GM18505 (cell line): ENCODE results near the gene PNMA8C.
"Not testable (repeated sequence)": the region's sequence is repeated elsewhere in the genome, so short reads cannot be mapped to it uniquely, and the experiment has no call there.

Experiments
- ATAC-seq: cut with Tn5 transposase; IDR thresholded peaks from one replicate; pipeline ENCODE4 v1.9.1; 2021; ENCODE audit not compliant: unreplicated experiment
- POLR2A ChIP-seq: IDR thresholded peaks from 4 replicates; pipeline ENCODE4 v1.6.1; 2011; ENCODE audit warnings: borderline replicate concordance; ENCODE audit not compliant: insufficient read depth, insufficient read length; ENCODE audit errors: extremely low read depth

PNMA8C gene

GRCh38 chr19:46411088-46411924 lies 17.4 kb downstream of the PNMA8C start:
- TF ChIP-seq POLR2A: no peak

DNA sequence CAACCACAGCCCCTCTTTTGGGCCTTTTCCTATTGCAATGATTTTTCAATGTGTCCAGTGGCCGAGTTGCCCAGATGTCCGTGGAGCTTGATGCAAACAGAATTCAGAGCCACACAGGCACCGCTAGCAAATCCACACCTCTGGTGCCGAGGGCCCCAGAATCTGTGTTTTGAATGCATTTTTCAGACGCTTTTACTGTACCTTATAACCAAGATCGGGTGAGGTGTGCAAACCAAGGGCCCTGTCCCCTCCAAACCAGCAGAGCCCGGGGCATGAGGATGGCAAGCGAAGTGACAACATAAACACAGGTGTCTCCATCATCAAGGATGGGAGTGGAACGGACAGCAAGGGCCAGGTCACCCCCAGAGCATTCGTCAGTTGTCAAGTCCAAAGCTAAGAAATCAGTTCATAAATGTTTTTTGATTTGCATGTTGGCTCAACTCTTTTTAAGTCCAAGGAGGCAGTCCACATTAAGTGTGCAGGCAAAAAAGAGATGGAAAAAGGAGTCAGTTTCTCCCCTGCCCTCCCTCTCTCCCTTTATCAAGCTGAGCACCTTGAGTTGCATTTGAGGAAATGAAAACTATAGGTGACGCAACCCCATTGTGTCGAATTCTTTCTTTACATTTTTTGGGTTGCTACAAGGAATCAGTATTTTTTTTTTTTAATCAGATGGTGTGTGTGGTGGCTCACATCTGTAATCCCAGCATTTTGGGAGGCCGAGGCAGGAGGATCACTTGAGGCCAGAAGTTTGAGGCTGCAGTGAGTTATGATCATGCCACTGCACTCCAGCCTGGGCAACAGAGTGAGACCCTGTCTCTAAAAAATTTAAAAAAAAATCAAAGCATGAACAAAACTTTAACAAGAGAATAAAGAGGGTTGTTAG lies 18.3 kb downstream of the PNMA8C start:
- ATAC-seq: no peak
- no peak for TF ChIP-seq POLR2A

More at GRCh38 chr19:46411088-46411924, 17.4 kb downstream of the PNMA8C start:
- no peak for ATAC-seq

GRCh38 chr19:46409191-46409590 lies 19.5 kb downstream of the PNMA8C start:
- no peak for ATAC-seq
- no peak for TF ChIP-seq POLR2A

DNA sequence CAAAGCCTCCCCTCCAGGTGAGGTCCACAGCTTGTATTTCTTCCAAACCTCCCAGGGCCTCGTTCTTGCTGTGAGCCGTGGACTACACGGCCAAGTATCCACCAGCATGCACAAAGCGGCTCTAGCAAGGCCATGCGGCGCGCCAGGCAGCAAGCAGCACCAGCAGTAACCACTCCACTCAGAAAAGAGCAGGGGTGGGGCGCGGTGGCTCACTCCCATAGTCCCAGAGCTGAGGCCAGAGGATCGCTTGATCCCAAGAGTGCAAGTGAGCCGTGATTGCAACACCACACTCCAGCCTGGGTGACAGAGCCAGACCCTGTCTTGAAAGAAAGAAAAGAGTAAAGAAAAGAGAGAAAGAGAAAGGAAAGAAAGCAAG lies 20.1 kb downstream of the PNMA8C start:
- no peak for TF ChIP-seq POLR2A
- no peak for ATAC-seq

DNA sequence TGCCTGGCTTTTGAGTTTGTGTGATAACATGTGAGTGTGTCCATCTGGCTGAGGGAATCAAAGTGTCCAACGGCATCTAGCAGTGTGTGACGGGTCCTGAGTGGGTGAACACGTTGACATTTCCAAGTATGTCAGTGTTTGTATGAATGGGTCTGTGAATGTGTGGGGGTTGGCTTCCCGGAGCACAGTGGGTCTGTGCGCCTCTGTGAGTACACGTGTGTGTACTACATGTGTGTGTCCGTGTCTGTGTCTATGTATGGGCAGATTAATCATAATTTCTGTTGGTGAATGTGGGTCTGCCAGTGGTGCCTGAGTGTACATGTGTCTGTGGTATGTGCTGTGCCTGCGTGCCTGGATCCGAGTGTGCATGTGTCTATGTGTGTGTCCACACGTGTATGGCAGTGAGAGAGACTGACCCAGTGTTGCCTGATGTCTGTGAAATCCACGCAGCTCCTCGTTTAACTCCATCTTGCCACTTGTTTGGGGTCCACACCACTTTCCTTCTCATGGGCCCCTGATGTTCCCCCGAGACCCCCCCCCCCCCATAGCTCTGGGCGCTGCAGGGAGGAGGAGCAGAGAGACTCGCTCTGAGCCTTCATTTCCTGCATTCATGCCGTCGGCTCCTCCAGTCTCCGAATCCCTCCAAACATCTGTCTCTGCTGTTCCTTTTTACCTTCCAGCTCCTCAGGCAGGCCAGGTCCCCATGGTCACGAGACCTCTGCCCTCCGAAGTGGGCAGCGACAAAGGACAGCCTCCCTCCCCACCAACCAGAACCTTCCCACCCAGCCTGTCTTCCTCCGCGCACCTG lies 20.7 kb downstream of the PNMA8C start:
- ATAC-seq: no peak
- no peak for TF ChIP-seq POLR2A

- no peak for ATAC-seq
- no peak for TF ChIP-seq POLR2A
These were observed 21.8 kb downstream of the PNMA8C start for GRCh38 chr19:46406976-46407375.

DNA sequence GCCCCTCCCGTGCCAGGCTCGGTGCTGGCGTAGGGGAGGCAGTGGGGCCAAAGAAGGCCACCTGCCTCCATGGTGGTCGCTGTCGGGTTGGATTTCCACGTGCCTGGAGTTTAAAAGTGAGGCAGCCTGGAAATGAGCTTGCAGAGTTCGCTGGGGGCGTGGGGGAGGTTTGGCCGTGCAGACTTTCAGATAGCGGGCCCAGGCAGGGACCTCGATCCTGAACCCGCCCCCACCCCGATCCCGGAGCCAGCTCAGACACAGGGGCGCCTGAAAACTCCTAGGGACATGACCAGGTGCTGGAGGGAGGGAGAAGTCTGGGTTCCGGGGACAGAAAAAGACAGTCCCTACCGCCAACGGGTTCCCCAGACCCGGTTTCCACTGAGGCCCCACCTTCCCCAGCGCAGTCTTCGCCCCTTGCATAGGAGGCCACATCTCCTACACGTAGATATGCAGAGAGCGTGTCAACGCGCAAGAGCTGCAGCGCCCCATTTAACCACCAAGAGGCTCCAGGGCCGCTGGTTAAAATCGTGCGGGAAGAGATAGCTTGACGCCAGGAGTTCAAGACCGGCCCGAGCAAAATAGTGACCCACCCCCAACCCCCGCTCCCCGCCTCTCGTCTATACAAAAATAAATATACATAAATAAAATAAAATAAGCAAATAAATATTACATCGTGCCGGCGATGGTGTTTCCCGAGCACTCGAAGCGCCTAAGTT lies 23.8 kb downstream of the PNMA8C start:
- ATAC-seq: no peak
- no peak for TF ChIP-seq POLR2A

DNA sequence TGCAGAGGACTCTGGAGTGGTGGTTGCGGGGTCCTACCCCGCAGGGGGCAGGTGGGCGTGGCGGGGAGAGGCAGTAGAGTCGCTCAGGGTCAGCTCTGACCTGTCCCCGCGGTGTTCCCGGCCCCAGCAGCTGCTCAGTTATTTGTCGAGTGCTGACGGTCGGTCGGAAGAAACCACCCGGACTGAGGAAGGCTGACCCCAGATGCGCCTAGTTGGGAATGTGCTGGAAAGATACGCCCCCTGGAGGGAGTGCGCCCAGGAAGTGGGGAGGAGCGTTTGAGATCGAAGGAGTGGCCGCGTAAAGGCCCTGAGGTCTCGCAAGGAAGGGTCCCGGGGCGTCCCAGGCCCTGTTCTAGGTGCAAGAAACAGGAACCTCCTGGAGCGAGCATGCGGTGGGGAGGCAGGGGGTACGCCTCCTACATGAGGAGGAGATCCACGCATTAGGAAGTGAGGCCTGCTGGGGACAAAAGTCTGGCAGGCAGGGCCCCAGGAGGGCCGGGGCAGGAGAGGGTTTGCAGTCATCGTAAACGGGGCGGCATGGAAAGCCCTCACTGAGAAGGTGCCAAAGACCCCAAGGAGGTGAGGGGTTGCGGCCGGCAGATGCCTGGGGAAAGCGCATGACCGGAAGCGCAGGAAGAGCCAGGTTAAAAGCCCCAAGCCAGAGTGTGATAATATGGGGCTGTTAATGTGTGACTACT lies 24.5 kb downstream of the PNMA8C start:
- TF ChIP-seq POLR2A: no peak
- no peak for ATAC-seq

DNA sequence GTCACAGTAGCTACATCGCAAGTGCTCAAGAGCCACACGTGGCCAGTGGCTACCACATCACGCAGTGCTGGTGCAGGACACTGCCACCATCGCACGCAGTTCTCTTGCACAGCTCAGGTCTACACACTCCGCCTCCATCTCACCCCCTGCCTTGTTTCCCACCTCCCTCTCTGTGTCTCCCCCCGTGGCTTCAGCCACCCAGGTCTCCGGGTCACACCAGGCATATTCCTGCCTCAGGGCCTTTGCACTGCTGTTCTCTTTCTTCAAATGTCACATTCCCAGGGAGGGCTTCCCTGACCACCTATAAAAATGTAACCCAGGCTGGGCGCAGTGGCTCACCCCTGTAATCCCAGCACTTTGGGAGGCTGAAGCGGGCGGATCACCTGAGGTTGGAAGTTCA lies 26.0 kb downstream of the PNMA8C start:
- no peak for TF ChIP-seq POLR2A
- ATAC-seq: no peak

- ATAC-seq: not testable (repeated sequence)
These were observed 30.8 kb downstream of the PNMA8C start for GRCh38 chr19:46397801-46398479.

DNA sequence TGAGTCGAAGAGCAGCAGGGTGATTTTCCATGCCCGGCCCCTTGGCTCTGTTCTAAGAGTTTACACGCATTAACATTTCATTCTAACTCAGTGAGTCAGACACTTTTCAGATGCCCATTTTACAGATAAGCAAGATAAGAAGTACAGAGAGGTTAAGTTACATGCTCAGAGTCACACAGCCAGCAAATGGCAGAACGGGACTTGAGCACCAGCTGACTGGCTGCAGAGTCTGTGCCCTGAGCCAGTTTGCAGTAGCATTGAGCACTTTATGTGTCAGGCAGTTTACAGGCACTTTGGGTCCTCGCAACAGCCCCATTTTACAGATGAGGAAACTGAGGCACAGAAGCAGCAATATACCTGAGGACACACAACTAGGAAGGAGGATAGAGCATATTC lies 34.3 kb downstream of the PNMA8C start:
- no peak for ATAC-seq

More for the DNA sequence above, 34.3 kb downstream of the PNMA8C start:
- TF ChIP-seq POLR2A: no peak
